ENCODE results near the gene ACAD11. TPM values are rescaled to one million over a fixed set of nuclear protein-coding genes. Genes with fewer than 3 reads are reported as not detected.

The ACAD11 gene
- total RNA-seq, 1 donor from 2014 or later = 45.2 TPM

DNA sequence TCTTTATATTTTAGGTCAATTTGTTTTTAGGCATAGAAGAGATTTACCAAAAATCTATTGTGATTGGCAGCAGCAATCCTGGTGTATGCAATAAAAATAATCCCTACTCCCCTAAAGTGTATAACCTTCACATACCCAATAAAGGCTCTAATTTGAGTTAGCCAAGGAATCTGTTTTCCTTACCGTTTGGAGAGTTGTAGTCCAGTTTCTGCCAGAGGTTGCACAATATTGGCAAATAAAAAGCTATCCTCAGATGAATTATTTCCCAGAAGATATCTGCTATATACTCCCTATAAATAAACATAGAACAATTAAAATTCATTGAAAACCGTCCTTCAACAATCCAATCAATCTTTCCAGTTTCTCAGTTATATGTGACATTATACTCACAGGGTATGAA lies 31.5 kb downstream of the ACAD11 start:
- no peak overlapping the region for H3K4me2 ChIP-seq
- H4K20me1 ChIP-seq (ENCODE audit: low read depth) = no peaks in the 10 kb centered on the region
- no peak overlapping the region for H3K27ac ChIP-seq
- H3K4me1 ChIP-seq = no peaks in the 10 kb centered on the region
- H3F3A ChIP-seq (ENCODE audit: low read depth) = no peaks in the 10 kb centered on the region
- TF ChIP-seq EZH2 (IDR thresholded peaks at IDR 0.05) (no peak), EZH2phosphoT487 (IDR thresholded peaks at IDR 0.05) (no peak)
- TF ChIP-seq, protein P1, sequence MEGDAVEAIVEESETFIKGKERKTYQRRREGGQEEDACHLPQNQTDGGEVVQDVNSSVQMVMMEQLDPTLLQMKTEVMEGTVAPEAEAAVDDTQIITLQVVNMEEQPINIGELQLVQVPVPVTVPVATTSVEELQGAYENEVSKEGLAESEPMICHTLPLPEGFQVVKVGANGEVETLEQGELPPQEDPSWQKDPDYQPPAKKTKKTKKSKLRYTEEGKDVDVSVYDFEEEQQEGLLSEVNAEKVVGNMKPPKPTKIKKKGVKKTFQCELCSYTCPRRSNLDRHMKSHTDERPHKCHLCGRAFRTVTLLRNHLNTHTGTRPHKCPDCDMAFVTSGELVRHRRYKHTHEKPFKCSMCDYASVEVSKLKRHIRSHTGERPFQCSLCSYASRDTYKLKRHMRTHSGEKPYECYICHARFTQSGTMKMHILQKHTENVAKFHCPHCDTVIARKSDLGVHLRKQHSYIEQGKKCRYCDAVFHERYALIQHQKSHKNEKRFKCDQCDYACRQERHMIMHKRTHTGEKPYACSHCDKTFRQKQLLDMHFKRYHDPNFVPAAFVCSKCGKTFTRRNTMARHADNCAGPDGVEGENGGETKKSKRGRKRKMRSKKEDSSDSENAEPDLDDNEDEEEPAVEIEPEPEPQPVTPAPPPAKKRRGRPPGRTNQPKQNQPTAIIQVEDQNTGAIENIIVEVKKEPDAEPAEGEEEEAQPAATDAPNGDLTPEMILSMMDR (IDR thresholded peaks at IDR 0.05) = no peak
- no peak overlapping the region for H3K4me3 ChIP-seq
- H3K79me2 ChIP-seq (ENCODE audit: low read depth) = no peaks in the 10 kb centered on the region
- H3K27me3 ChIP-seq = no peaks in the 10 kb centered on the region
- no peaks in the 10 kb centered on the region for H3K4me1 Mint-ChIP-seq
- no peak overlapping the region for H3K9ac ChIP-seq
- H3K36me3 Mint-ChIP-seq = peaks cover 6% of the 10 kb centered on the region
- no peaks in the 10 kb centered on the region for H3K9me3 ChIP-seq (ENCODE audit: low read depth)
- H2AFZ ChIP-seq (replicated peaks) = no peak overlapping the region
- no peak overlapping the region for H3K4me3 Mint-ChIP-seq
- no peaks in the 10 kb centered on the region for H3K9me3 Mint-ChIP-seq
- no peaks in the 10 kb centered on the region for H3K27me3 Mint-ChIP-seq (ENCODE audit: insufficient read depth, low read depth)
- H3K36me3 ChIP-seq = peaks cover 13% of the 10 kb centered on the region
- H3K27ac Mint-ChIP-seq = no peak overlapping the region
- DNase-seq (ENCODE audit: low spot score) = no peak

DNA sequence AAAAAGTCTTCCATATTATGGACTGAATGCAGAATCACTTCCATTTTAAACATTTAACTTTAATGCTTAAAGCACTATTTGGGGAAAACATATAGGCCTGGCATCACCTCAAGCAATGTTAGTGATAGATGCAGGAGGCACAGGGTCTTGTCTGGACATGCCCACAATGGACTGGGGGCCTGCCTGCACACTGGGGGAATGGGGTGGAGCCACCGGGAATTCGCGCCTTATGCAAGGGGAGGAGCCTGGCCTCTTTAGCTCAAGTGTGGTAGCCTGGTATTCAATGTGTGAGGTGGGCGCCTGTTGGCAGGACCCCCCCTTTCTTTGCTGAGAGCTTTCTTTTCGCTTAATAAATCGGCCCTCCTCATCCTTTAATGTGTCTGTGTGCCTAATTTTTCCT lies 32.7 kb downstream of the ACAD11 start:
- Mint-ChIP-seq H3K27ac (no peak overlapping the region), H3K9me3 (no peaks in the 10 kb centered on the region), H3K4me1 (no peaks in the 10 kb centered on the region), H3K27me3 (ENCODE audit: insufficient read depth, low read depth) (no peaks in the 10 kb centered on the region), H3K4me3 (no peak overlapping the region), H3K36me3 (peaks cover 6% of the 10 kb centered on the region)
- Histone ChIP-seq H2AFZ (replicated peaks) (no peak overlapping the region), H3K27me3 (no peaks in the 10 kb centered on the region), H4K20me1 (ENCODE audit: low read depth) (no peaks in the 10 kb centered on the region), H3F3A (ENCODE audit: low read depth) (no peaks in the 10 kb centered on the region), H3K79me2 (ENCODE audit: low read depth) (no peaks in the 10 kb centered on the region), H3K4me2 (no peak overlapping the region), H3K9ac (no peak overlapping the region), H3K9me3 (ENCODE audit: low read depth) (no peaks in the 10 kb centered on the region), H3K27ac (no peak overlapping the region), H3K36me3 (peaks cover 13% of the 10 kb centered on the region), H3K4me1 (no peaks in the 10 kb centered on the region), H3K4me3 (no peak overlapping the region)
- TF ChIP-seq EZH2phosphoT487 (IDR thresholded peaks at IDR 0.05) = no peak
- TF ChIP-seq EZH2 (IDR thresholded peaks at IDR 0.05) = no peak
- TF ChIP-seq, protein P1 (IDR thresholded peaks at IDR 0.05) = no peak
- DNase-seq (ENCODE audit: low spot score) = no peak

DNA sequence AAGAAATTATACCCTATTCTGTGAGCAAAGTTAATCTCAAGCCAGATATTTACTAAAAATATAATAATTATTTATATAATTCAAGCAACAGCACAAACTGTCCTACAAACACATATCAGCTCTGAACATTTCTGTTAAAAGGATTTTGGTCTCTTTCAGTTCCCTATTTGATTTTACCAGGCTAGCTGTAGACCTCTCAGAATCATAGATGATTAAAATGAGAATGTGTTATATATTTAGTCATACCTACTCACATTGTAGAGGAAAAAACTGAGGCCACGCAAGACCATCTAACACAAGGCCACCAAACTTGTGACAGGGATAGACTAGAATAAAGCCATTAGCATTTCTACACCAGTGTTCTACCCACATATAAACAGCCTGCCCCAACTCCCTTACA lies 34.0 kb downstream of the ACAD11 start:
- Mint-ChIP-seq H3K36me3 (peaks cover 13% of the 10 kb centered on the region), H3K9me3 (no peaks in the 10 kb centered on the region), H3K4me1 (no peaks in the 10 kb centered on the region), H3K4me3 (no peak overlapping the region), H3K27ac (no peak overlapping the region), H3K27me3 (ENCODE audit: insufficient read depth, low read depth) (no peaks in the 10 kb centered on the region)
- no peaks in the 10 kb centered on the region for H3K79me2 ChIP-seq (ENCODE audit: low read depth)
- H4K20me1 ChIP-seq (ENCODE audit: low read depth) = no peaks in the 10 kb centered on the region
- peaks cover 17% of the 10 kb centered on the region for H3K36me3 ChIP-seq
- TF ChIP-seq, protein P1 (IDR thresholded peaks at IDR 0.05) = no peak
- TF ChIP-seq EZH2 (IDR thresholded peaks at IDR 0.05) = no peak
- TF ChIP-seq EZH2phosphoT487 (IDR thresholded peaks at IDR 0.05) = no peak
- H3K4me1 ChIP-seq = no peaks in the 10 kb centered on the region
- H3K9ac ChIP-seq = no peak overlapping the region
- H3K27me3 ChIP-seq = no peaks in the 10 kb centered on the region
- H3K4me3 ChIP-seq = no peak overlapping the region
- H2AFZ ChIP-seq (replicated peaks) = no peak overlapping the region
- peak overlapping the region; percentile 13 for H3K27ac ChIP-seq
- no peaks in the 10 kb centered on the region for H3K9me3 ChIP-seq (ENCODE audit: low read depth)
- no peak for DNase-seq (ENCODE audit: low spot score)
- no peak overlapping the region for H3K4me2 ChIP-seq
- no peaks in the 10 kb centered on the region for H3F3A ChIP-seq (ENCODE audit: low read depth)
